Stomach (tissue), 9 donors: Measurements from ENCODE around the gene GARS1. TPM values are rescaled to one million over a fixed set of nuclear protein-coding genes. Genes with fewer than 3 reads are reported as not detected.

Experiments used
- DNase-seq, 2 donors: peaks; one replicate each; pipeline versions ENCODE4 v3.0.0 to v3.0.0-alpha.2; 2013 to 2019
- H3K27ac ChIP-seq, 5 donors: fragments of 200-600 bp in 4 of 5; sonication (generic) in 4 of 5; one replicate each; pipeline ENCODE4 v1.5.1; 2013 to 2019; ENCODE audit warnings: mild to moderate bottlenecking in 1 of 5, moderate library complexity in 1 of 5
- H3K27me3 ChIP-seq, 3 donors: fragments of 200-600 bp; sonication (generic); one replicate each; pipeline ENCODE4 v1.5.1; 2017 to 2019; ENCODE audit warnings: mixed run types in 1 of 3
- H3K36me3 ChIP-seq, 4 donors: fragments of 200-600 bp; sonication (generic); 1 replicate in 3 of 4; 2 replicates in 1 of 4; pipeline ENCODE4 v1.5.1; 2016 to 2019
- H3K4me1 ChIP-seq, 4 donors: fragments of 200-600 bp; sonication (generic); one replicate each; pipeline ENCODE4 v1.5.1; 2016 to 2019
- H3K4me3 ChIP-seq, 4 donors: fragments of 200-600 bp; sonication (generic) in 3 of 4; one replicate each; pipeline ENCODE4 v1.5.1; 2016 to 2019; ENCODE audit warnings: mild to moderate bottlenecking in 1 of 4
- H3K9me3 ChIP-seq, 4 donors: fragments of 200-600 bp; sonication (generic); one replicate each; pipeline ENCODE4 v1.5.1; 2016 to 2019
- EP300 ChIP-seq: sonication (generic); formaldehyde crosslinking; IDR thresholded peaks from one replicate; pipeline ENCODE4 v1.6.1; 2017; ENCODE audit warnings: antibody characterized with exemption
- POLR2A ChIP-seq, 4 donors: fragments of 450-650 bp; IDR thresholded peaks; one replicate each; pipeline ENCODE4 v1.6.1; 2016; ENCODE audit warnings: antibody characterized with exemption in 4 of 4, control low read depth in 2 of 4, mild to moderate bottlenecking in 1 of 4, moderate library complexity in 1 of 4
- POLR2AphosphoS5 ChIP-seq, 3 donors: sonication (generic); formaldehyde crosslinking; IDR thresholded peaks; one replicate each; pipeline ENCODE4 v1.6.1; 2016; ENCODE audit warnings: antibody characterized with exemption in 3 of 3
- WGBS, 5 donors: extraction: QIAGEN DNeasy Blood & Tissue Kit in 3 of 5; methylation state at CpG; one replicate each; pipeline versions ENCODE4 v1.1.5 to v1.1.7; 2013 to 2018; 5-methylcytosine and 5-hydroxymethylcytosine counted together
- intact Hi-C: fragments of 100-400 bp; cut with DNase I; formaldehyde crosslinking; loops from one replicate; pipeline ENCODE4 v1.15.1; 2023; ENCODE audit warnings: low total_unique reads
- polyA plus RNA-seq, 3 donors: library from polyadenylated mRNA; stranded (reverse); fragments of 200-250 nt; gene quantifications; one replicate each; pipeline ENCODE4 v1.2.3, GENCODE V29; 2013
- total RNA-seq, 5 donors: library from RNA; depleted of rRNA; stranded (reverse); fragments of >200 nt; gene quantifications; one replicate each; pipeline versions ENCODE4 v1.1.0 to v1.2.3, GENCODE V29; 2014 to 2016
- TF ChIP-seq, protein P1 (sequence below), 7 experiments: fragments of 450-650 bp in 4 of 7; fragments of 200-600 bp in 3 of 7; sonication (generic) in 3 of 7; IDR thresholded peaks; one replicate each; pipeline ENCODE4 v1.5.1; 2016 to 2019; ENCODE audit warnings: antibody characterized with exemption in 7 of 7, control low read depth in 2 of 7, mild to moderate bottlenecking in 1 of 7
- donor health status: healthy with polysubstance abuse.
- donor health status: Bipolar disorder and iron deficiency.
- donor health status: healthy.

GARS1 gene
- total and polyA plus RNA-seq, 8 donors = 37.5 to 124 (median 74.8) TPM

DNA sequence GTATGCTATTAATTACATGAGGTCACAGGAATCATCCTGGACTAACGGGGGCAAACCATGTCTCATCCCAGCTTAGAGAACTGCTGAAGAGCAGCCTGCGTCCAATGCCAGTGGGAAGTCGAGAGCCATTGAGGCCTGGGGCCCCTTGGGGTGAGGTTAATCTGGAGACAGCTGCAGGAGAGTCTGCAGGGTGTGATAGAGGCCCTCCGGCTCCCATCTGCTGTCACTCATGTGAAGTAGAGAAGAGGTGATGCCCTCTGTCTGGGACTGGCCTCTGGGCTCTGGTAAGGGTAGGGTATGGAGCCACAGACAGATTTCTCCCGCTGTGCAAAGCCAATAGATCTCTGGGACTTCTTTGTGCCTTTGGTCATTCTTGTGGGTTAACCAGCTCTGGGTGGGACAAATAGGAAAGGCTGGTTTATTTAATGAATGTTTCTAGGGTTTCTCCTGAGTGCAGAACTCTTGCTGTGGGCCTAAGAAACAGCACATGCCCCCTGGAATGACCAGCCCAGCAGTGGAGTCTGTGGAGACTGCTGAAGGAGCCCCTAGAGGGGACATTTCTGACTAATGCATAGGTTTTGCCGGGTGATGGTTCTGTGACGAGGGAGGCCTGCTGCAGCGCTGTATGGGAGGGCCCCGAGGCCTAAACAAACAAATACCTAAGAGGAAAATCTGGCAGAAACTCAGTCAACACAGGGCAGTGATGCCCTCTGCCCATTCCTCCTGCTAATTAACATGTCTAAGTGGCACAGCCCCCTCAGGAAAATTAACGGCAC lies 53.1 kb downstream of the GARS1 start:
- 69 to 85% (median 75%) methylated on average over 10 of the region's 10 CpGs for WGBS, 5 donors
- Histone ChIP-seq H3K9me3 (no peaks in the 10 kb centered on the region), H3K4me3 (no peak overlapping the region), H3K36me3 (peaks cover 0 to 17% (median 13%) of the 10 kb centered on the region in 4 donors), H3K4me1 (no peaks in the 10 kb centered on the region), H3K27me3 (no peaks in the 10 kb centered on the region), H3K27ac (no peak overlapping the region)
- intact Hi-C loops = no loop called here
- DNase-seq = no peak
- TF ChIP-seq EP300 (no peak), POLR2A (IDR thresholded peaks at IDR 0.05) (no peak), POLR2AphosphoS5 (IDR thresholded peaks at IDR 0.05) (no peak)
- TF ChIP-seq, protein P1, sequence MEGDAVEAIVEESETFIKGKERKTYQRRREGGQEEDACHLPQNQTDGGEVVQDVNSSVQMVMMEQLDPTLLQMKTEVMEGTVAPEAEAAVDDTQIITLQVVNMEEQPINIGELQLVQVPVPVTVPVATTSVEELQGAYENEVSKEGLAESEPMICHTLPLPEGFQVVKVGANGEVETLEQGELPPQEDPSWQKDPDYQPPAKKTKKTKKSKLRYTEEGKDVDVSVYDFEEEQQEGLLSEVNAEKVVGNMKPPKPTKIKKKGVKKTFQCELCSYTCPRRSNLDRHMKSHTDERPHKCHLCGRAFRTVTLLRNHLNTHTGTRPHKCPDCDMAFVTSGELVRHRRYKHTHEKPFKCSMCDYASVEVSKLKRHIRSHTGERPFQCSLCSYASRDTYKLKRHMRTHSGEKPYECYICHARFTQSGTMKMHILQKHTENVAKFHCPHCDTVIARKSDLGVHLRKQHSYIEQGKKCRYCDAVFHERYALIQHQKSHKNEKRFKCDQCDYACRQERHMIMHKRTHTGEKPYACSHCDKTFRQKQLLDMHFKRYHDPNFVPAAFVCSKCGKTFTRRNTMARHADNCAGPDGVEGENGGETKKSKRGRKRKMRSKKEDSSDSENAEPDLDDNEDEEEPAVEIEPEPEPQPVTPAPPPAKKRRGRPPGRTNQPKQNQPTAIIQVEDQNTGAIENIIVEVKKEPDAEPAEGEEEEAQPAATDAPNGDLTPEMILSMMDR (IDR thresholded peaks at IDR 0.05) = no peak

DNA sequence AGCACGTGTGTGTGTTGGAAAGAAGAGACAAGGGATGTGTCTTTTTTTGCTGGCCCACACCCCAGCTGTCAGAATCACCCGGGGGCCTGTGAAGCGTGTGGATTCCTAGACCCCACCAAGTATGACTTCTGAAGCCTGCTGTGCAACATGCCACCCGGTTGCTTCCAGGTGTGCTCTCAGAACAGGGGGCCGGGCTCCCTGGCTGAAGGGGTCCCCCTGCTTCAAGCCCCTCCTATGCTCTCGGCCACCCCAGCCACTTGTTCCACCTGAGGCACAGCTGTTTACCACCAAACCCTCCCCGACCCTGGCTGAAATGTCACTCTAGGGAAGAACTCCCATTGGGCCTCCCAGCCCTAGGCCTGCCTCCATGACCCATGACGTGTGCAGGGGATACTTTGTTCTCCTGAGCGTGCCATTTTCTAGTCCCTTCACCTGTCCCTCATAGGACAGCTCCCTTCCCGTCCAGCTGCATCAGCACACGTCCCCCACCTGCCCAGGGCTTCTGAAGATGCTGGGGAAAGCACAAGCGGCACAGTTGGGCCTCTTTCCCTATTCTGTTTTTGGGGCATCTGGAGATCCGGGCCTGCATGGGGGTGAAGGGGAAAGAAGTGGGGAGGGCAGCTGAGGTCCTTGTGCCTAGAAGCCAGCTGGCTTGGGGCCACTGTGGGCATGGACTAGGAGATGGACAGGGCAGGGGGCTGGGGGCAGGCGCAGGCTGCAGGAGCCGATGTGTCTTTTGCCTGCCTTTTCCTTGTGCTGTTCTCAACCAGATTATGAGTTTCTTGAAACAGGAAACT lies 54.3 kb downstream of the GARS1 start:
- no peak overlapping the region for H3K4me3 ChIP-seq
- no peaks in the 10 kb centered on the region for H3K4me1 ChIP-seq
- no peaks in the 10 kb centered on the region for H3K27me3 ChIP-seq
- 88 to 94% (median 91%) methylated on average over 15 of the region's 15 CpGs for WGBS, 5 donors
- intact Hi-C loops = no loop called here
- H3K9me3 ChIP-seq = no peaks in the 10 kb centered on the region
- peaks cover 0 to 14% (median 12%) of the 10 kb centered on the region in 4 donors for H3K36me3 ChIP-seq
- H3K27ac ChIP-seq = no peak overlapping the region
- TF ChIP-seq POLR2AphosphoS5 (IDR thresholded peaks at IDR 0.05) (no peak), POLR2A (IDR thresholded peaks at IDR 0.05) (no peak), EP300 (no peak)
- TF ChIP-seq, protein P1 (IDR thresholded peaks at IDR 0.05) = no peak
- no peak for DNase-seq

DNA sequence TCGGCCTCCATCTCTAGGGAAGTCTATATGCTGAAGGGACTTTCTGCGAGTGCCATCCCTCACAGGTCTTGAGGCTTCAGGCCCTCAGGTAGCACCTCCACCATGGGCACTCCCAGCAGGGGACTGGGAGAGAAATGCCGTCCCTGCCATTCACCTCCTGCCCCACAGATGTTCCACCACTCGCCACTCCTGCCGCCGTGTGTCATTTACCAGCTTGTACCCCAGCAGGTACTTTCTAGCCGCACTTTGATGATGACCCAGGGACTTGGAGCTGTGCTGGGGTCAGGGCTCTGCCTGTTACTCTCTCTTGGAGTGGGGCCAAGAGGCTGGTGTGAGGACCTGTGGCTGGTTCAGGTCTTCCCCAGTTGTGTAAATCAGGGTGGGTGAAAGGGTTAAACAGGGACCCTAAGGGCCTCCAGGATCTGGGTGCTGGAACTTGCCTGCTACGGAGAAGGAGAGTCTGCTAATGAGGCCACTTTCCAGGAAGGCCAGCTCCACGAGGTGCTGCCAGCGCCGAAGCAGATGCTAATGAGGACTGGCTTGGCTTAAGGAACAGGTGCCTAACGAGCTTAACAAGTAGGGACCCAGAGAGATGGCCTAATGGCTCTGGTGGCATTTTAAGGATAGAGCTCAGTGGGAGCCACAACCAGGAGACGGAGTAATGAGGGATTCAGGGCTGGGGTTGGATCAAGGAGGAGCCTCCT lies 55.2 kb downstream of the GARS1 start:
- WGBS, 5 donors = 86 to 92% (median 90%) methylated on average over 13 of the region's 13 CpGs
- Histone ChIP-seq H3K27ac (no peak overlapping the region), H3K9me3 (no peaks in the 10 kb centered on the region), H3K36me3 (peaks cover 0 to 8% (median 6%) of the 10 kb centered on the region in 4 donors), H3K4me1 (no peaks in the 10 kb centered on the region), H3K4me3 (no peak overlapping the region), H3K27me3 (no peaks in the 10 kb centered on the region)
- intact Hi-C loops = no loop called here
- no peak for DNase-seq
- TF ChIP-seq POLR2A (IDR thresholded peaks at IDR 0.05) (no peak), POLR2AphosphoS5 (IDR thresholded peaks at IDR 0.05) (no peak), EP300 (no peak)
- TF ChIP-seq, protein P1 (IDR thresholded peaks at IDR 0.05) = no peak

DNA sequence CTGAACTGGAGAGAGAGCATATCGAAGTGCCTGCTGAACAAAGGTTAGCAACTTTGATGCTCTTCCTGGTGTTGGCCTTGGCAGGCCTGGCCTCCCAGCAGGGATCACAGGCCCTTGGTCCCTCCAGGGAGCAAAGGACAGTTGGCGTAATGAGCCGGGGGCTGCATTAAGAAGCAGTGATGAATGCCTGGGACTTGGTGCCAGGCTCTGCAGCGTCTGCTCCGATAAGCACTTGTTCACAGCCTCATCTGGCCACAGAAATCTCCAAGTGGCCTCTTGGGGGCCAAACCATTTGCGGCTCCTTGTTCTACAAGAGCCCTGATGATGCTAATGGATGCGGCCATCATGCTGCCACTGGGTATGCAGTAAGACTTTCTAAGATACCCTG lies 55.7 kb downstream of the GARS1 start:
- Histone ChIP-seq H3K27me3 (no peaks in the 10 kb centered on the region), H3K4me3 (no peak overlapping the region), H3K9me3 (no peaks in the 10 kb centered on the region), H3K4me1 (no peaks in the 10 kb centered on the region), H3K27ac (no peak overlapping the region), H3K36me3 (peaks cover 0 to 3% (median 1%) of the 10 kb centered on the region in 4 donors)
- no peak for DNase-seq
- no peak for TF ChIP-seq POLR2A (IDR thresholded peaks at IDR 0.05)
- TF ChIP-seq, protein P1 (IDR thresholded peaks at IDR 0.05) = no peak
- TF ChIP-seq EP300 = no peak
- no peak for TF ChIP-seq POLR2AphosphoS5 (IDR thresholded peaks at IDR 0.05)
- intact Hi-C loops = no loop called here
- 91 to 93% (median 93%) methylated on average over 3 to 7 of the region's 7 CpGs for WGBS, 5 donors
